ENCODE results near the gene CERS1.

- TF ChIP-seq, protein P1, sequence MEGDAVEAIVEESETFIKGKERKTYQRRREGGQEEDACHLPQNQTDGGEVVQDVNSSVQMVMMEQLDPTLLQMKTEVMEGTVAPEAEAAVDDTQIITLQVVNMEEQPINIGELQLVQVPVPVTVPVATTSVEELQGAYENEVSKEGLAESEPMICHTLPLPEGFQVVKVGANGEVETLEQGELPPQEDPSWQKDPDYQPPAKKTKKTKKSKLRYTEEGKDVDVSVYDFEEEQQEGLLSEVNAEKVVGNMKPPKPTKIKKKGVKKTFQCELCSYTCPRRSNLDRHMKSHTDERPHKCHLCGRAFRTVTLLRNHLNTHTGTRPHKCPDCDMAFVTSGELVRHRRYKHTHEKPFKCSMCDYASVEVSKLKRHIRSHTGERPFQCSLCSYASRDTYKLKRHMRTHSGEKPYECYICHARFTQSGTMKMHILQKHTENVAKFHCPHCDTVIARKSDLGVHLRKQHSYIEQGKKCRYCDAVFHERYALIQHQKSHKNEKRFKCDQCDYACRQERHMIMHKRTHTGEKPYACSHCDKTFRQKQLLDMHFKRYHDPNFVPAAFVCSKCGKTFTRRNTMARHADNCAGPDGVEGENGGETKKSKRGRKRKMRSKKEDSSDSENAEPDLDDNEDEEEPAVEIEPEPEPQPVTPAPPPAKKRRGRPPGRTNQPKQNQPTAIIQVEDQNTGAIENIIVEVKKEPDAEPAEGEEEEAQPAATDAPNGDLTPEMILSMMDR (conservative IDR thresholded peaks at IDR 0.05): no peak
- TF ChIP-seq EZH2 (IDR thresholded peaks at IDR 0.05; ENCODE audit: low read depth): no peak
These were observed 32.1 kb downstream of the CERS1 start for GRCh38 chr19:18863843-18864362.

All from PC-9 (cell line).